Fibroblast of lung (primary cell): ENCODE data around the gene SMYD1. TPM values are rescaled to one million over a fixed set of nuclear protein-coding genes. Genes with fewer than 3 reads are reported as not detected.
"Not testable (repeated sequence)": the region's sequence is repeated elsewhere in the genome, so short reads cannot be mapped to it uniquely, and the experiment has no call there.

Source experiments
- DNase-seq, 2 donors: peaks; one replicate each; pipeline versions ENCODE4 v3.0.0 to v3.0.0-alpha.2; 2010; ENCODE audit warnings: low read depth in 2 of 2
- H2AFZ ChIP-seq: 2 replicates; pipeline ENCODE4 v1.5.1; 2012; ENCODE audit warnings: low read length, control low read depth, inconsistent platforms
- H3K27ac ChIP-seq: 2 replicates; pipeline ENCODE4 v1.5.1; 2011; ENCODE audit warnings: low read length, control low read depth; ENCODE audit not compliant: insufficient read depth
- H3K27me3 ChIP-seq: 2 replicates; pipeline ENCODE4 v1.5.1; 2011; ENCODE audit warnings: mild to moderate bottlenecking, low read length; ENCODE audit not compliant: control insufficient read depth, insufficient read depth
- H3K36me3 ChIP-seq: 2 replicates; pipeline ENCODE4 v1.5.1; 2011; ENCODE audit warnings: low read length; ENCODE audit not compliant: control insufficient read depth, insufficient read depth
- H3K4me1 ChIP-seq: 2 replicates; pipeline ENCODE4 v1.5.1; 2011; ENCODE audit warnings: low read length; ENCODE audit not compliant: control insufficient read depth, insufficient read depth; ENCODE audit errors: extremely low read depth
- H3K4me2 ChIP-seq: 2 replicates; pipeline ENCODE4 v1.5.1; 2011; ENCODE audit warnings: low read length, control low read depth; ENCODE audit not compliant: insufficient read depth; ENCODE audit errors: extremely low read depth
- H3K4me3 ChIP-seq, 4 experiments: fragments of 200-600 bp in 1 of 4; sonication (generic) in 1 of 4; replicated peaks in 1 of 4; 2 replicates each; pipeline ENCODE4 v1.5.1; 2011 to 2016; ENCODE audit warnings: low read length in 4 of 4, low read depth in 3 of 4, mild to moderate bottlenecking in 3 of 4, control low read depth in 2 of 4, inconsistent platforms in 1 of 4, mixed read lengths in 1 of 4; ENCODE audit not compliant: insufficient read depth in 1 of 4; ENCODE audit errors: control extremely low read depth in 1 of 4
- H3K79me2 ChIP-seq: 2 replicates; pipeline ENCODE4 v1.5.1; 2012; ENCODE audit warnings: mild to moderate bottlenecking, low read length, inconsistent platforms; ENCODE audit not compliant: control insufficient read depth, insufficient read depth
- H3K9ac ChIP-seq: 2 replicates; pipeline ENCODE4 v1.5.1; 2011; ENCODE audit warnings: mild to moderate bottlenecking, low read length, control low read depth; ENCODE audit not compliant: insufficient read depth
- H3K9me3 ChIP-seq: 2 replicates; pipeline ENCODE4 v1.5.1; 2012; ENCODE audit warnings: low read depth, low read length; ENCODE audit not compliant: control insufficient read depth, insufficient read depth
- H4K20me1 ChIP-seq: 2 replicates; pipeline ENCODE4 v1.5.1; 2011; ENCODE audit warnings: low read length; ENCODE audit not compliant: control insufficient read depth, insufficient read depth; ENCODE audit errors: extremely low read depth
- CTCF ChIP-seq, 2 donors: IDR thresholded peaks in 1 of 2; conservative IDR thresholded peaks in 1 of 2; 1 replicate in 1 of 2; 2 replicates in 1 of 2; pipeline ENCODE4 v1.5.1; 2011 to 2012; ENCODE audit warnings: low read length in 2 of 2, control low read depth in 1 of 2, inconsistent platforms in 1 of 2, low read depth in 1 of 2, mild to moderate bottlenecking in 1 of 2
- EZH2 ChIP-seq: IDR thresholded peaks from 2 replicates; pipeline ENCODE4 v1.5.1; 2012; ENCODE audit warnings: low read length, control low read depth, mild to moderate bottlenecking; ENCODE audit errors: missing control alignments
- polyA plus RNA-seq, 2 donors: library from polyadenylated mRNA; depleted of rRNA in 1 of 2; stranded (reverse) in 1 of 2; unstranded in 1 of 2; fragments of >200 nt; gene quantifications; 2 replicates each; pipeline ENCODE4 v1.2.1, GENCODE V29; 2011 to 2012; ENCODE audit warnings: missing spikeins in 1 of 2
- total RNA-seq: library from RNA; depleted of rRNA; stranded (reverse); fragments of >200 nt; gene quantifications from 2 replicates; pipeline ENCODE4 v1.2.1, GENCODE V29; 2014

Gene SMYD1
- total and polyA plus RNA-seq, 2 donors (not counting 1 experiment from before 2014, with no cell fraction given) = not detected

GRCh38 chr2:88042476-88042875 is 25.1 kb upstream of the SMYD1 start:
- H3K27ac ChIP-seq = no peak overlapping the region
- DNase-seq = no peak
- no peak overlapping the region for H2AFZ ChIP-seq
- H3K27me3 ChIP-seq = no peaks in the 10 kb centered on the region
- no peaks in the 10 kb centered on the region for H3K36me3 ChIP-seq
- peaks cover 7% of the 10 kb centered on the region for H3K79me2 ChIP-seq
- no peak overlapping the region for H3K4me3 ChIP-seq
- H3K9me3 ChIP-seq = no peaks in the 10 kb centered on the region
- H3K9ac ChIP-seq = no peak overlapping the region
- peaks cover 8% of the 10 kb centered on the region for H3K4me1 ChIP-seq
- H4K20me1 ChIP-seq = no peaks in the 10 kb centered on the region
- H3K4me2 ChIP-seq = no peak overlapping the region
- TF ChIP-seq EZH2 (no peak), CTCF (conservative IDR thresholded peaks at IDR 0.05 in 1 of 2, IDR thresholded peaks at IDR 0.05 in 1 of 2; ENCODE audit: low read depth in 1 of 2, low read length in 2 of 2) (no peak)

- H3K27ac ChIP-seq, H3K27me3 ChIP-seq, H2AFZ ChIP-seq, DNase-seq, H3K4me3 ChIP-seq, H3K9ac ChIP-seq, H3K79me2 ChIP-seq, H3K9me3 ChIP-seq, H3K4me2 ChIP-seq, H4K20me1 ChIP-seq, H3K4me1 ChIP-seq, H3K36me3 ChIP-seq: not testable (repeated sequence)
These were observed 22.1 kb upstream of the SMYD1 start for GRCh38 chr2:88045561-88045960.

GRCh38 chr2:88048541-88048940 is 19.1 kb upstream of the SMYD1 start:
- Histone ChIP-seq H4K20me1 (no peaks in the 10 kb centered on the region), H3K36me3 (no peaks in the 10 kb centered on the region)

More at GRCh38 chr2:88048541-88048940, 19.1 kb upstream of the SMYD1 start:
- Histone ChIP-seq H3K4me1 (no peaks in the 10 kb centered on the region), H3K79me2 (peaks cover 21% of the 10 kb centered on the region), H3K4me3 (no peak overlapping the region), H3K27ac (no peak overlapping the region), H3K9me3 (no peaks in the 10 kb centered on the region), H2AFZ (no peak overlapping the region), H3K4me2 (no peak overlapping the region), H3K27me3 (no peaks in the 10 kb centered on the region), H3K9ac (no peak overlapping the region)
- no peak for DNase-seq
- TF ChIP-seq CTCF (conservative IDR thresholded peaks at IDR 0.05 in 1 of 2, IDR thresholded peaks at IDR 0.05 in 1 of 2; ENCODE audit: low read depth in 1 of 2, low read length in 2 of 2) = no peak
- no peak for TF ChIP-seq EZH2
